SU-DHL-6 (cell line): ENCODE results near the gene EDA.

Source experiments
- H2AFZ ChIP-seq: fragments of 200-600 bp; sonication (generic); 2 replicates; pipeline ENCODE4 v1.6.1; 2014; ENCODE audit warnings: low read depth, mild to moderate bottlenecking, moderate library complexity, mixed read lengths, antibody characterized with exemption, low read length; ENCODE audit not compliant: severe bottlenecking
- H3F3A ChIP-seq: fragments of 200-600 bp; shearing (Covaris generic); 2 replicates; pipeline ENCODE4 v1.6.0; 2016; ENCODE audit warnings: antibody characterized with exemption, mild to moderate bottlenecking; ENCODE audit not compliant: insufficient read depth
- H3K27ac ChIP-seq: fragments of 200-600 bp; sonication (generic); 2 replicates; pipeline ENCODE4 v1.5.1; 2016; ENCODE audit warnings: low read depth, mild to moderate bottlenecking, low read length, moderate library complexity, mixed read lengths
- H3K27me3 ChIP-seq: fragments of 200-600 bp; sonication (generic), shearing (Covaris generic); 2 replicates; pipeline ENCODE4 v1.6.0; 2014; ENCODE audit warnings: mild to moderate bottlenecking, low read length
- H3K36me3 ChIP-seq: fragments of 200-600 bp; sonication (generic); 2 replicates; pipeline ENCODE4 v1.6.1; 2014; ENCODE audit warnings: mild to moderate bottlenecking, low read length, mixed read lengths
- H3K4me2 ChIP-seq: fragments of 300-600, 200-600 bp; shearing (Covaris generic), sonication (generic); 2 replicates; pipeline ENCODE4 v1.6.0; 2014; ENCODE audit warnings: low read length, low read depth, mild to moderate bottlenecking; ENCODE audit not compliant: poor library complexity, severe bottlenecking
- H3K4me3 ChIP-seq: fragments of 200-600 bp; sonication (generic); 2 replicates; pipeline ENCODE4 v1.5.1; 2014; ENCODE audit warnings: antibody characterized with exemption, low read length, mild to moderate bottlenecking, mixed read lengths; ENCODE audit not compliant: insufficient read depth, poor library complexity, severe bottlenecking
- H3K79me2 ChIP-seq: fragments of 200-600 bp; sonication (generic); 2 replicates; pipeline ENCODE4 v1.6.1; 2014; ENCODE audit warnings: mild to moderate bottlenecking, low read length, moderate library complexity; ENCODE audit not compliant: insufficient read depth
- H3K9ac ChIP-seq: fragments of 200-600 bp; sonication (generic); 2 replicates; pipeline ENCODE4 v1.7.0; 2014; ENCODE audit warnings: mild to moderate bottlenecking, low read length
- H3K9me2 ChIP-seq: fragments of 200-600 bp; sonication (generic); replicated peaks from 2 replicates; pipeline ENCODE4 v1.6.1; 2014; ENCODE audit warnings: low read length; ENCODE audit not compliant: insufficient read depth
- H3K9me3 ChIP-seq: fragments of 200-600 bp; sonication (generic); 2 replicates; pipeline ENCODE4 v1.6.1; 2014; ENCODE audit warnings: low read length, mixed read lengths; ENCODE audit not compliant: insufficient read depth
- H4K20me1 ChIP-seq: fragments of 200-600 bp; sonication (generic); 2 replicates; pipeline ENCODE4 v1.6.1; 2014; ENCODE audit warnings: low read depth, mild to moderate bottlenecking, antibody characterized with exemption, low read length, moderate library complexity, mixed read lengths
- CTCF ChIP-seq: fragments of 200-600 bp; sonication (generic); IDR thresholded peaks from one replicate; pipeline ENCODE4 v1.5.1; 2017; ENCODE audit warnings: antibody characterized with exemption, mild to moderate bottlenecking, low read length, moderate library complexity; ENCODE audit not compliant: insufficient read depth, poor library complexity, severe bottlenecking
- EZH2phosphoT487 ChIP-seq: fragments of 200-600 bp; sonication (generic), shearing (Covaris generic); conservative IDR thresholded peaks from 2 replicates; pipeline ENCODE4 v1.6.1; 2018; ENCODE audit warnings: mild to moderate bottlenecking, antibody characterized with exemption, low read length, moderate library complexity, mixed read lengths

The EDA gene

GRCh38 chrX:69987691-69988090, 371.8 kb downstream of the EDA start:
- TF ChIP-seq EZH2phosphoT487 (no peak), CTCF (no peak)
- no peaks in the 10 kb centered on the region for H3F3A ChIP-seq

GRCh38 chrX:69988955-69989394, 373.1 kb downstream of the EDA start:
- Histone ChIP-seq H3F3A (no peaks in the 10 kb centered on the region), H3K79me2 (no peaks in the 10 kb centered on the region), H3K9me3 (no peaks in the 10 kb centered on the region), H3K4me2 (no peak overlapping the region), H4K20me1 (no peaks in the 10 kb centered on the region), H3K9ac (no peak overlapping the region), H3K27ac (no peak overlapping the region), H3K27me3 (no peaks in the 10 kb centered on the region), H3K9me2 (no peaks in the 10 kb centered on the region), H3K36me3 (no peaks in the 10 kb centered on the region), H3K4me3 (no peak overlapping the region), H2AFZ (no peak overlapping the region)
- TF ChIP-seq CTCF (no peak), EZH2phosphoT487 (no peak)

More at GRCh38 chrX:69987691-69988090, 371.8 kb downstream of the EDA start:
- H3K27ac ChIP-seq: no peak overlapping the region
- no peak overlapping the region for H2AFZ ChIP-seq
- H3K36me3 ChIP-seq: no peaks in the 10 kb centered on the region
- no peak overlapping the region for H3K4me3 ChIP-seq
- H3K79me2 ChIP-seq: no peaks in the 10 kb centered on the region
- no peaks in the 10 kb centered on the region for H3K9me2 ChIP-seq
- no peak overlapping the region for H3K4me2 ChIP-seq
- H4K20me1 ChIP-seq: no peaks in the 10 kb centered on the region
- no peaks in the 10 kb centered on the region for H3K9me3 ChIP-seq
- no peak overlapping the region for H3K9ac ChIP-seq
- H3K27me3 ChIP-seq: no peaks in the 10 kb centered on the region

- H3K4me2 ChIP-seq: no peak overlapping the region
- H2AFZ ChIP-seq: no peak overlapping the region
- no peak overlapping the region for H3K4me3 ChIP-seq
- H3K9me2 ChIP-seq: no peaks in the 10 kb centered on the region
- no peaks in the 10 kb centered on the region for H3F3A ChIP-seq
- no peak overlapping the region for H3K9ac ChIP-seq
- no peaks in the 10 kb centered on the region for H4K20me1 ChIP-seq
- no peak for TF ChIP-seq EZH2phosphoT487
- no peaks in the 10 kb centered on the region for H3K9me3 ChIP-seq
- no peaks in the 10 kb centered on the region for H3K36me3 ChIP-seq
- no peaks in the 10 kb centered on the region for H3K27me3 ChIP-seq
- H3K79me2 ChIP-seq: no peaks in the 10 kb centered on the region
- no peak overlapping the region for H3K27ac ChIP-seq
Measured at GRCh38 chrX:69991685-69992084, 375.8 kb downstream of the EDA start.

- Histone ChIP-seq H4K20me1 (no peaks in the 10 kb centered on the region), H3K36me3 (no peaks in the 10 kb centered on the region), H3K9me2 (no peaks in the 10 kb centered on the region), H3K4me3 (no peak overlapping the region), H3K9ac (no peak overlapping the region), H3K4me2 (no peak overlapping the region), H3K79me2 (no peaks in the 10 kb centered on the region), H3F3A (no peaks in the 10 kb centered on the region), H3K27me3 (no peaks in the 10 kb centered on the region), H3K9me3 (no peaks in the 10 kb centered on the region), H2AFZ (no peak overlapping the region), H3K27ac (no peak overlapping the region)
- no peak for TF ChIP-seq CTCF
- no peak for TF ChIP-seq EZH2phosphoT487
Measured at GRCh38 chrX:69993494-69993893, 377.6 kb downstream of the EDA start.
